DND-41 (cell line): ENCODE measurements around the gene NEU4.

Experiments
- CTCF ChIP-seq: IDR thresholded peaks from 2 replicates; pipeline ENCODE4 v1.5.1; 2012; ENCODE audit warnings: borderline replicate concordance, low read length, moderate library complexity, mild to moderate bottlenecking; ENCODE audit not compliant: poor library complexity, severe bottlenecking; ENCODE audit errors: extremely low read depth
- EZH2 ChIP-seq: IDR thresholded peaks from 3 replicates; pipeline ENCODE4 v1.6.1; 2012; ENCODE audit warnings: borderline replicate concordance, low read depth, mild to moderate bottlenecking, moderate library complexity, low read length, inconsistent platforms; ENCODE audit not compliant: severe bottlenecking

- TF ChIP-seq CTCF (no peak), EZH2 (no peak)
Measured at GRCh38 chr2:241850544-241851324, 41.7 kb downstream of the NEU4 start.
